GM12864 (cell line): Measurements from ENCODE around the gene GDF2.

ENCODE experiments used
- DNase-seq: peaks from one replicate; pipeline ENCODE4 v3.0.0-alpha.2; 2011; ENCODE audit warnings: low read depth
- H3K4me3 ChIP-seq: 2 replicates; pipeline ENCODE4 v1.5.1; 2011; ENCODE audit warnings: mild to moderate bottlenecking, low read depth, low read length, control low read depth
- CTCF ChIP-seq: IDR thresholded peaks from 2 replicates; pipeline ENCODE4 v1.5.1; 2011; ENCODE audit warnings: low read depth, mild to moderate bottlenecking, moderate library complexity, low read length, control low read depth, inconsistent platforms; ENCODE audit errors: missing control alignments

The GDF2 gene

GRCh38 chr10:47325303-47326291 lies 3.3 kb downstream of the GDF2 start:
- DNase-seq = no peak
- TF ChIP-seq CTCF = no peak
- H3K4me3 ChIP-seq = no peak overlapping the region

- TF ChIP-seq CTCF = no peak
- H3K4me3 ChIP-seq = no peak overlapping the region
- no peak for DNase-seq
Measured at GRCh38 chr10:47326306-47326926, 4.2 kb downstream of the GDF2 start.

GRCh38 chr10:47326927-47327330 lies 4.7 kb downstream of the GDF2 start:
- no peak for TF ChIP-seq CTCF
- DNase-seq = no peak

GRCh38 chr10:47329855-47330254 lies 7.6 kb downstream of the GDF2 start:
- DNase-seq = no peak
- TF ChIP-seq CTCF = no peak
- no peak overlapping the region for H3K4me3 ChIP-seq

More at GRCh38 chr10:47326927-47327330, 4.7 kb downstream of the GDF2 start:
- no peak overlapping the region for H3K4me3 ChIP-seq

GRCh38 chr10:47330366-47330765 lies 8.1 kb downstream of the GDF2 start:
- H3K4me3 ChIP-seq = no peak overlapping the region
- TF ChIP-seq CTCF = no peak
- DNase-seq = no peak

- no peak overlapping the region for H3K4me3 ChIP-seq
- no peak for DNase-seq
- TF ChIP-seq CTCF = no peak
Measured at GRCh38 chr10:47330804-47331203, 8.6 kb downstream of the GDF2 start.
